ENCODE results near the gene KATNB1. TPM values are rescaled to one million over a fixed set of nuclear protein-coding genes. Genes with fewer than 3 reads are reported as not detected.

The KATNB1 gene
- polyA plus RNA-seq, 3 donors, result 16.9 to 35.6 (median 17.7) TPM

GRCh38 chr16:57802341-57803133 lies 67.0 kb downstream of the KATNB1 start, which contains the start of gene KIFC3:
Gene KIFC3 (minus strand): TSS chr16:57802491. CDS start chr16:57798243, 4,248 bp downstream.
- H3K79me2 ChIP-seq (ENCODE audit: insufficient read depth, low read length), result no peaks in the 10 kb centered on the region
- H3K9me3 ChIP-seq (replicated peaks in 1 of 2; ENCODE audit: control insufficient read depth in 1 of 2, insufficient read depth in 1 of 2, low read length in 2 of 2), result no peaks in the 10 kb centered on the region
- H3K4me3 Mint-ChIP-seq, result peak within 1 kb of the TSS; percentile 75 to 96
- peak; percentile 61 to 79 (median 73) for DNase-seq
- H2AFZ ChIP-seq (ENCODE audit: insufficient read depth, low read depth, low read length, poor library complexity, severe bottlenecking), result peak within 1 kb of the TSS; percentile 34
- WGBS (ENCODE audit: insufficient coverage), result 15% methylated on average over 78 of the region's 78 CpGs
- peak within 1 kb of the TSS in 2 of 3 experiments; percentile 25 to 56 for H3K4me3 ChIP-seq (replicated peaks in 1 of 3; ENCODE audit: low read depth in 2 of 3, low read length in 3 of 3)
- peaks cover 23 to 55% of the 10 kb centered on the region in 2 donors for H3K27me3 ChIP-seq (ENCODE audit: control insufficient read depth in 2 of 2, insufficient read depth in 2 of 2, low read length in 2 of 2)
- peaks cover 40% of the 10 kb centered on the region for H3K4me1 Mint-ChIP-seq
- peaks cover 7 to 9% of the 10 kb centered on the region in 2 donors for H3K36me3 Mint-ChIP-seq
- no peak within 1 kb of the TSS for H3K27ac ChIP-seq (ENCODE audit: low read depth in 1 of 2, low read length in 2 of 2)
- H4K20me1 ChIP-seq (ENCODE audit: insufficient read depth, low read length), result no peaks in the 10 kb centered on the region
- H3K9me3 Mint-ChIP-seq, result peaks cover 0 to 9% (median 5%) of the 10 kb centered on the region in 7 donors
- H3K27me3 Mint-ChIP-seq (ENCODE audit: low read depth in 3 of 3), result peaks cover 42 to 76% (median 63%) of the 10 kb centered on the region in 3 donors
- peak within 1 kb of the TSS in 6 of 7 donors; percentile 32 to 84 (median 66) for H3K27ac Mint-ChIP-seq
- peaks cover 36 to 40% of the 10 kb centered on the region in 2 donors for H3K4me1 ChIP-seq (ENCODE audit: control insufficient read depth in 1 of 2, insufficient read depth in 2 of 2, low read length in 2 of 2)
- no peaks in the 10 kb centered on the region for H3K36me3 ChIP-seq (replicated peaks in 1 of 2; ENCODE audit: control insufficient read depth in 1 of 2, insufficient read depth in 2 of 2, low read length in 2 of 2)
- no peak within 1 kb of the TSS for H3K9ac ChIP-seq (ENCODE audit: insufficient read depth, low read length, poor library complexity, severe bottlenecking)
- TF ChIP-seq, protein P1, sequence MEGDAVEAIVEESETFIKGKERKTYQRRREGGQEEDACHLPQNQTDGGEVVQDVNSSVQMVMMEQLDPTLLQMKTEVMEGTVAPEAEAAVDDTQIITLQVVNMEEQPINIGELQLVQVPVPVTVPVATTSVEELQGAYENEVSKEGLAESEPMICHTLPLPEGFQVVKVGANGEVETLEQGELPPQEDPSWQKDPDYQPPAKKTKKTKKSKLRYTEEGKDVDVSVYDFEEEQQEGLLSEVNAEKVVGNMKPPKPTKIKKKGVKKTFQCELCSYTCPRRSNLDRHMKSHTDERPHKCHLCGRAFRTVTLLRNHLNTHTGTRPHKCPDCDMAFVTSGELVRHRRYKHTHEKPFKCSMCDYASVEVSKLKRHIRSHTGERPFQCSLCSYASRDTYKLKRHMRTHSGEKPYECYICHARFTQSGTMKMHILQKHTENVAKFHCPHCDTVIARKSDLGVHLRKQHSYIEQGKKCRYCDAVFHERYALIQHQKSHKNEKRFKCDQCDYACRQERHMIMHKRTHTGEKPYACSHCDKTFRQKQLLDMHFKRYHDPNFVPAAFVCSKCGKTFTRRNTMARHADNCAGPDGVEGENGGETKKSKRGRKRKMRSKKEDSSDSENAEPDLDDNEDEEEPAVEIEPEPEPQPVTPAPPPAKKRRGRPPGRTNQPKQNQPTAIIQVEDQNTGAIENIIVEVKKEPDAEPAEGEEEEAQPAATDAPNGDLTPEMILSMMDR (IDR thresholded peaks at IDR 0.05), result no peak
- intact Hi-C loops (cut with micrococcal nuclease), result loop anchor here (5.0 to 10.0 kb wide), 3 partner anchors 90 to 205 kb away; partner anchors contain the start of genes USB1 (in 1 of the 2) and ZNF319 (in 1 of the 2)
- peak within 1 kb of the TSS; percentile 68 for H3K4me2 ChIP-seq (replicated peaks; ENCODE audit: extremely low read depth, low read length, poor library complexity, severe bottlenecking)

DNA sequence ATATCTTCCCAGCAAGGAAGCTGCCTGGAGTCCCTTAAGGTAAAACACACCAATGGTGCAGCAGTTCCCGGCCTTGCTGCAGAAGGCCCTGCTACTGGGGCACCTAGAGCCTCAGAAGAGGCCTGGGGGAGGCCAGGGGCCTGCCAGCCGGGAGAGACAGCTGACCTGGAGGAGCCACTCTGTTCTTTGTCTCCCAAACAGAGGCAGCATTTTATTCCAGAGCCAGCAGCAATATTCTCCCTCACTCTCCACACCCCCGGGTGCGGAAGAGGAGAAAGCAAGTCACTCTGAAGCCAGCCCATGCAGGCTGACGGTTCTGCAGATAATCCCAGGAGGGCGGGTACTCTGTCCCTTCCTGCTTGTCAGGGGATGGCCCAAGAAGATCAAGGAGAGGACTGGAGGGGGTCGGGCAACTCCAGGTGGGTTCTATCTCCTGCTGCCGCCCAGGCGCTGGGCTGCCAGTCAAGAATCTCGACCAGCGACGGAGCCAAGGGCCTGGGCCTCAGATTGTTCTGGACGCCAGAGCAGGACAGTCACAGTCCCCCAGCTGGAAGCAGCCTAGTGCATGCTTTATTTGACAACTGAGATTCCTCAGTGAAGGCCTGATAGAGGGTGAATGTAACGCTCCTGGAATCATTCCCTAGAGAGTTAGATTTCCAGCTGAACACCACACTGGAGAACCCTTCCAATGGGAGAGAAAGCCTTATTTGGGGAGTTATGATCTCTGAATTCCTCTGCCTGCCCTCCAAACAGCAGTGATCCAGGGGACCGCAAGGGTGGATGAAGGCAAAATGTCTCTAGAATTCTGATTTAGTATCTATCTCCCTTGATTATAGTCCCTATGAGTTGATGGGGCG lies 67.8 kb downstream of the KATNB1 start:
- peak overlapping the region in 4 of 7 donors; percentile 30 to 72 (median 39) for H3K27ac Mint-ChIP-seq
- H3K79me2 ChIP-seq (ENCODE audit: insufficient read depth, low read length), result no peaks in the 10 kb centered on the region
- TF ChIP-seq, protein P1 (IDR thresholded peaks at IDR 0.05), result no peak
- H3K27ac ChIP-seq (ENCODE audit: low read depth in 1 of 2, low read length in 2 of 2), result no peak overlapping the region
- peaks cover 7 to 9% of the 10 kb centered on the region in 2 donors for H3K36me3 Mint-ChIP-seq
- peak overlapping the region; percentile 9 to 96 for H3K4me3 Mint-ChIP-seq
- DNase-seq, result no peak
- H3K4me2 ChIP-seq (replicated peaks; ENCODE audit: extremely low read depth, low read length, poor library complexity, severe bottlenecking), result no peak overlapping the region
- peaks cover 40 to 73% (median 60%) of the 10 kb centered on the region in 3 donors for H3K27me3 Mint-ChIP-seq (ENCODE audit: low read depth in 3 of 3)
- H2AFZ ChIP-seq (ENCODE audit: insufficient read depth, low read depth, low read length, poor library complexity, severe bottlenecking), result no peak overlapping the region
- no peaks in the 10 kb centered on the region for H3K9me3 ChIP-seq (replicated peaks in 1 of 2; ENCODE audit: control insufficient read depth in 1 of 2, insufficient read depth in 1 of 2, low read length in 2 of 2)
- peaks cover 48% of the 10 kb centered on the region for H3K4me1 Mint-ChIP-seq
- H3K4me1 ChIP-seq (ENCODE audit: control insufficient read depth in 1 of 2, insufficient read depth in 2 of 2, low read length in 2 of 2), result peaks cover 43 to 48% of the 10 kb centered on the region in 2 donors
- peaks cover 0 to 9% (median 5%) of the 10 kb centered on the region in 7 donors for H3K9me3 Mint-ChIP-seq
- H3K4me3 ChIP-seq (replicated peaks in 1 of 3; ENCODE audit: low read depth in 2 of 3, low read length in 3 of 3), result no peak overlapping the region
- H3K27me3 ChIP-seq (ENCODE audit: control insufficient read depth in 2 of 2, insufficient read depth in 2 of 2, low read length in 2 of 2), result peaks cover 23 to 55% of the 10 kb centered on the region in 2 donors
- no peak overlapping the region for H3K9ac ChIP-seq (ENCODE audit: insufficient read depth, low read length, poor library complexity, severe bottlenecking)
- WGBS (ENCODE audit: insufficient coverage), result 90% methylated on average over 9 of the region's 16 CpGs
- no peaks in the 10 kb centered on the region for H3K36me3 ChIP-seq (replicated peaks in 1 of 2; ENCODE audit: control insufficient read depth in 1 of 2, insufficient read depth in 2 of 2, low read length in 2 of 2)
- no peaks in the 10 kb centered on the region for H4K20me1 ChIP-seq (ENCODE audit: insufficient read depth, low read length)
- intact Hi-C loops (cut with micrococcal nuclease), result loop anchor here (5.0 to 10.0 kb wide), 3 partner anchors 89 to 204 kb away; partner anchors contain the start of genes USB1 (in 1 of the 2) and ZNF319 (in 1 of the 2)

Measured in CD14-positive monocyte (primary cell).